Activated naive CD4-positive, alpha-beta T cell treated with anti-CD3 and anti-CD28 coated beads, Interleukin-2, amount 50 U/mL, for 16 hours (primary cell): ENCODE data around the gene TMTC1.

ENCODE experiments used
- DNase-seq: peaks from one replicate; pipeline ENCODE4 v3.0.0-alpha.2; 2020

The TMTC1 gene

GRCh38 chr12:29707846-29708245 is 75.9 kb downstream of the TMTC1 start:
- no peak for DNase-seq

DNA sequence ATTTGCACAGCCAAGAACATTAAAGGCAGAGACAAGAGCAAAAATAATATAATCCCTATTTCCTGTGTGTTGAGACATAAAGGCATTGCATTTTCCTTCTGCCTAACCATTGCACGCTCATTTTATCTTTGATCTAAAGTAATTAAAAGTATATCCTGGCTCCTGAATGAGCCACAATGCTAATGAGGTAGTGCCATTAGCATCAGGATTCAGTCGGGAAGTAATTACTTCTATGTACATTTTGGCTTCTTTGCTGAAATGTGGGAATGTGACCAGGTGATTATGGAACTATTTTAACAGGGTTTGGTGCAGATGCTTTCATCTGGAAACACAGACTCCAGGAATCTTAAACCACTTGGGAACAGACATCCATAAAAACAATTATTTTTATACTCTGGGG is 77.4 kb downstream of the TMTC1 start:
- no peak for DNase-seq

DNA sequence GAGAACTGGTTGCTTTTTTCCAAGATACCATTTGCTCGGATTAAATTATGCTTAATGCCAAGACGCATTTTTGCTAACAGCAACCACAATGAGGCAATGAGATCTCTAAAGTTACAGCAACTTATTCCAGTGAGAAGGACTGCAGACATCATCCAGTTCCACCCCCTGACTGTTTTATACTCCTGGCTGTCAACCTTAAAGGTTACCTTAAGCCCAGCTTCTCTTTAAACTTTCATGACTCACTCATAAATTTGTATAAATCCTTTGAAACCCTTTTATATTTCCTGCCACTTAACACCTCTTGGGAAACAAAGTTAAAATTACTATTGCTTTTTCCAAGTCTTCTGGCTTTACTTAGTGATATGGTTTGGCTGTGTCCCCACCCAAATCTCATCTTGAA is 80.2 kb downstream of the TMTC1 start:
- no peak for DNase-seq

GRCh38 chr12:29702972-29703371 is 80.8 kb downstream of the TMTC1 start:
- DNase-seq: no peak

- no peak for DNase-seq
Observed at GRCh38 chr12:29702222-29702621, 81.5 kb downstream of the TMTC1 start.

DNA sequence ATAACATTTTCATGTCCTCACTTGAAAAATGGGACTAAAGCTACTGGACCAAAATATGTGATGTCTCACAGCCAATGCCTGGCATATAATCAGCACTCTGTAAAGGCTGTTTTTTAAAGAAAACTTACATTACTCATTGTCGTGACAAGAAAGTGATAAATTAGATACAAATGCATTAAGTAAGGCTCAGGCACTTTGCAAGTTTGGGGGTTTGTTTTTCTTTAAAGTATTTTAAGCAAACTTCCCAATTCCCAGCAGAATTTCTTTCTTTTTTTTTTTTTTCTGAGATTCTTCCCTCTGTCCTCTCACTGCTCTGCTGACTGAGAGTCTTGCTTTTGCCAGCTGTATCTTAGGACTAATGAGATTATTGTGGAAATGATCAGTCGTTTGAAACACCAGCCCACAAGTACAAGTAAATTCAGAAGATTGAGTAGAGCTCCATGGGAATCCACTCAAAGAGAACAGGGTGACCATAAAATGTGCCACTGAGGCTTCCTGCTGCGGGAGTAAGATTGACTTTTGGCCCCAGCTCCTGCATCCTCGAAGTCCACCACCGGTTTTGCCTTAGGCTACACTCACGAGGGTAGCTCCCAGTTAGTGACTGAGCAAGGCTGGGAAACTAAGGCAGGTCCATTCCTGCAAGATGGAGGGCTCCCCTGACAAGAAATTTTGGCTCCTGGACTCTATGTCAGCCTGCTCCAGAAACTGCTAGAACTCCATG is 82.8 kb downstream of the TMTC1 start:
- no peak for DNase-seq

DNA sequence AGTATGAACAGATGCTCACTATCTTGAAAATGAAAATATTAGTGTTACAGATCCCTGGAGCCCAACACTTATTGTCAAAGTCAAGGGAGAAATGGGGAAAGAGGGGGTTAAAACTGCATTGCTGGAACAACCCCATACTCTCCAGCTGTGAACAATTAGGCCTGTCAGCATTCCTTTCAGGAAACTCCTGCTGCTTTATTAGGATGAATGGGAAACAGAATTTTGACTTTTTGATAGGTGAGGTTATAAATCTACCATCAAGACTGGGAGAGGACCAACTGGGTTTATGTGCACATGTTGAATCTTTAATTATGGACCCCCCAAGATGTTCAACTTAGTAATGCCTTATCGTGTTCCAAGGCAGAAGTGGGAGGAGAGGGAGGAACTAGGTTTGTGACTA is 85.0 kb downstream of the TMTC1 start:
- DNase-seq: no peak

GRCh38 chr12:29695800-29696199 is 87.9 kb downstream of the TMTC1 start:
- DNase-seq: no peak

DNA sequence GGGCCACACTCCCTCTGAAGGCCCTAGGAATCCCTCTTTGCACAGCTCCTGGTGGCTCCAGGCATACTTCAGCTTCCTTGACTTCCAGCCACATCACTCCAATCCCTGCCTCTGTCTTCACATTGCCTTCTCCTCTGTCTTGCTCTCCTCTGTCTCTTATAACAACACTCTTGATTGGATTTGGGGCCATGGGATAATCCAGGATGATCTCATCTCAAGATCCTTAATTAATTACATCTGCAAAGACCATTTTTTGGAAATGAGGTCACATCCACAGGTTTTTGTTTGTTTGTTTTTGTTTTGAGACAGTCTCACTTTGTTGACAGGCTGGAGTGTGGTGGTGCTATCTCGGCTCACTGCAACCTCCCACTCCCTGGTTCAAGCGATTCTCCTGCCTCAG is 88.7 kb downstream of the TMTC1 start:
- DNase-seq: no peak

DNA sequence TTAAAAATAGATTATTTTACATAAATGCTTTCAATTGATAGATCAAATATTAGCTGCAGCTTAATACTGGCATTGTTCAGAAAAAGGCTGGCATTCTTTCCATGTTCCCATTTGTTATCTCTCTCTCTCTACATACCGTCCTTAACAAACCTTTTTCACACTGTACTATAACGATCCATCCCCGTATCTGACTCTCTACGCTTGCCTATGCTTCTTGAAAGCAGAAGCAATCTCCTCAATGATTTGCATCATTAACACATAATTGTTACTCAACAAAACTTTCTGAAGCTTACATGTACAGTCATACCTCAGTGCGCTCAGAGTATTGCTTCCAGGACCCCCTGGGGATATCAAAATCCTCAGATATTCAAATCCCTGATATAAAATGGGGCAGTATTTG is 89.7 kb downstream of the TMTC1 start:
- no peak for DNase-seq

- DNase-seq: no peak
Observed at GRCh38 chr12:29692237-29692636, 91.5 kb downstream of the TMTC1 start.

DNA sequence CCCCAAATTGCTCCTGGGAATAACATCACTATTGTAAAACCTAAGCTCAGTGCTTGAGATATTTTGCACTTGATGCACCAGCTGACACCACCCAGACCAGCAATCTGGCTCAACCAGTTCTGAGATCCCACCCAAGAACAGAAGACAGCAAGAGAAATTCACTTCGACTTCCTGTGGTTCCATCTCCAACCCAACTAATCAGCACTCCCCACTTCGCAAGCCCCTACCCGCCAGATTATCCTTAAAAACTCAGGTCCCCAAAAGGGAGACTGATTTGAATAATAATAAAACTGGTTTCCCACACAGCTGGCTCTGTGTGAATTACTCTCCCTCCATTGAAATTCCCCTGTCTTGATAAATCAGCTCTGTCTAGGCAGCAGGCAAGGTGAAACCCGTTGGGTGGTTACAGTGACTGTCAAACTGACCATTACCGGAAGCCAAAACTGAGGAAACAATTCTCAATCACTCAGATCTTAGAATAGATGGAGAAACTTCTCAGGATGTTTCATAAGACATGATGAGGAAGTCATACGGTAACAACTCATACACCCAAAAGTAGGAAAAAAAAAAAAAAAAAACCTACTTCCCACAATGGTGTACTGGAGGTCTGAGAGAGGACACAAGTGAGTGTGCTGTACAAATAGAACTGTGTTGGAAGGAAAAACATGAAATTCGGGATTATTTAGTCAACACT is 92.4 kb downstream of the TMTC1 start:
- DNase-seq: no peak

DNA sequence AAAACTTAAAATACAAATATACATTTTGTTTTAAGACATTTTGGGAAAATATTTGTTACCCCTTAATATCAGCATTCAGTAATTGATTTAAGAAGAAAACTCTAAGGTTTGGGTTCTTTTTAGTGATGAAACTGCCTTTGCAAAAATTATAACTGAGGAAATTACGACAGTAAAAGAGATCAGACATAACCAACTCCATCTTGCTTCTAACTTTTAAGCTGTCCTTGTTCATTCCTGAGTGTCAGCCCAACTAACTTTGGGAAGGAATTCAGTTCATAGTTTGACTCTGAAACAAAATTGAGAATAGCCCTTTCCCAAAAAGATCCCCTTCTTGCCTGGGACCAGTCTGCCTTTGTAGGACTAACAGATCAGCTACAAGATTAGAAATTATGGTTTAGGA is 93.0 kb downstream of the TMTC1 start:
- no peak for DNase-seq

- DNase-seq: no peak
Observed at GRCh38 chr12:29688914-29689313, 94.8 kb downstream of the TMTC1 start.

DNA sequence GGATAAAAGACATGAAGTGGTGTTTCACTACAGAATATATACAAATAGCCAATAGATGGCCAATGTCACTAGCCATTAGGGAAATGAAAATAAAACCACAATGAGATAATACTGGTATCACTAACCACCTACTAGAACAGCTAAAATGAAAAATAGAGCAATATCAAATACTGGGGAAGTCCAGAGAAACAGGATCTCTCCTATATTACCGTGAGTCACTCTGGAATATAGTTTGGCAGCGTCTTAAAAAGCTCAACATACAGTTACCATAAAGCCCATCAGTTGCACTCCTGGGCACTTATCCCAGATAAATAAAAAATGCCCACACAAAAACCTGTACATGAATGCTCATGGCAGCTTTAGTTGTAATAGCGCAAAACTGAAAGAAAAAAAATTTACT is 101.7 kb downstream of the TMTC1 start:
- no peak for DNase-seq

GRCh38 chr12:29681370-29681769 is 102.4 kb downstream of the TMTC1 start:
- DNase-seq: no peak

- no peak for DNase-seq
Observed at GRCh38 chr12:29676676-29677075, 107.1 kb downstream of the TMTC1 start.

DNA sequence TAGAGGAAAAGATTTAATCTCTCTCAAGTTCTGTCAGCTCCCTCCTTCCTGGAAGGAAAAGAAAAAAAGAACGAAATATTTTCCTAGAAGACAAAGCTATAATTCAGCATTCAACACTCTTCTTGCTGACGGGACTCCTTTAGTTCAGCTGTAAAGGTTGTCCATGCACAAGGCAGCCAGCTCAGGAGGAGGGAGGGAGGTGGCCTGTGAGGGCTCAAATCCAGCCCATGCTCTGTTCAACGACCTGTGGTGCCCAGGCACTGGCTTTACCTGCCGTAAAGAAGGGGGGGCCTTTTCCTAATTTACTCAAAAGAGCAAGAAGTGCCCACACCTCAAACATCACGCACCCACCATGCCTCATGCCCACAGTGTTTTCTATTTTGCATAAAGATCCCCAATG is 109.3 kb downstream of the TMTC1 start:
- DNase-seq: no peak

GRCh38 chr12:29673346-29673745 is 110.4 kb downstream of the TMTC1 start:
- no peak for DNase-seq

- no peak for DNase-seq
Observed at GRCh38 chr12:29672580-29672979, 111.2 kb downstream of the TMTC1 start.

GRCh38 chr12:29671742-29672141 is 112.0 kb downstream of the TMTC1 start:
- DNase-seq: no peak

DNA sequence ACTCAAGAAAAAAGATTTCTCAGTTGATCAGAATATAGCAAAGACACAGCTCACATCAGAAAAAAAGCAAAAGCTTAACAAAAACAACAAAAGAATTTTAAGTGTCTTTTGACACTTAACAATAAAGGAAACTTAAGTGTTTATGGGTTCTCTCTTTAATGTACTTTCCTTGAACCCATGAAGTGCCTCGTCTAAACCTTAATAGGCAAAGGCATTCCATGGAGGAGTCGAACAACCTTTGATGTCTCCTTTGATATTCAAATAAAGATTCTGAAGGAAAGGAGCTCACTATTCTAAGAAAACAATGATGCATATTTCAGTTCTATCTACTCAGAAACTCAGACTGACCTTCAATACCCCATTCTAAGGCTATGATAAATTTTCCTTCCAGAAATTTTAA is 116.7 kb downstream of the TMTC1 start:
- no peak for DNase-seq

- DNase-seq: no peak
Observed at GRCh38 chr12:29665107-29665506, 118.6 kb downstream of the TMTC1 start.

DNA sequence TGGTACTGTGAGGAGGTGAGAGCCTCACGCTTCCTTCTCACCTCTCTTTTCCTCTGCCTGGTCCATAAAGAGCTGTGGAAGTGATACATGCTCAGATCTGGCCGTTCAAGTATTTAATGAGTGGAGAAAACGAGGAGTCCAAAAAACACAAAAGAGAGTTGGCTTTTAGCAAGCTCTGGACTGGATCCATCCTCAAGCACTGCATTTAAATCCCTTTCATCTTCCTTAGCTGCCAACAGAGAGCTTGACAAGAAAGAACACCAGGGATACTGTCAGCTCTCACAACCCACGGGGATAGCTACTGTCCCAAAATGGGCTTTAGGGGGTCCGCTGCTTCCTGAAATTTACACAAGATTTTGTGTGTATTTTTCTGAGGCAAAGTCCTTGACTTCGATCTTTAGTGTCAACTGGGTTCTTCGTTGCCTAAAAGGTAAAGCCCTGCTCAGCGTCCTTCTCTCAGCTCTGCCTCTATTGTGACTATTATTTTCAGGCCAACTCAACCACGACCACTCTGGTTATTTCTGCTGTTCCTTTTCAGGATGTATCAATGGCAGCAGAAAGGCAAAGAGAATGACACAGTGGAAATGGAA is 120.9 kb downstream of the TMTC1 start:
- DNase-seq: no peak

- no peak for DNase-seq
Observed at GRCh38 chr12:29660847-29661246, 122.9 kb downstream of the TMTC1 start.
